H1 (cell line): ENCODE results near the gene BTBD16. TPM values are rescaled to one million over a fixed set of nuclear protein-coding genes. Genes with fewer than 3 reads are reported as not detected.

ENCODE experiments used
- KDM1A ChIP-seq: fragments of 200-600, 300-600 bp; sonication (generic); IDR thresholded peaks from 2 replicates; pipeline ENCODE4 v1.7.1; 2016; ENCODE audit warnings: mild to moderate bottlenecking, low read length, borderline replicate concordance
- polyA plus RNA-seq, 7 experiments: library from polyadenylated mRNA; depleted of rRNA in 3 of 7; stranded (reverse) in 5 of 7; unstranded in 2 of 7; fragments of >200 nt in 5 of 7; fragments of 200-250 nt in 2 of 7; gene quantifications; 1 replicate in 5 of 7; 2 replicates in 1 of 7; 4 replicates in 1 of 7; pipeline versions ENCODE4 v1.2.1 to v1.2.3, GENCODE V29; 2011 to 2013; ENCODE audit warnings: missing spikeins in 2 of 7, mixed read lengths in 2 of 7
- total RNA-seq: library from RNA; stranded (reverse); fragmentation: NEBNext Ultra II Directional; extraction: Animal tissue kit (Norgen Biotek cat#: 25700); gene quantifications from 2 replicates; pipeline ENCODE4 v1.2.1, GENCODE V29; 2021

BTBD16 gene
- total and polyA plus RNA-seq, 2 of the 8 experiments (the other 6 are each of a cell fraction or from before 2014, with no cell fraction given) = 0.05 TPM; not detected in 1

GRCh38 chr10:122221958-122222357 is 49.1 kb upstream of the BTBD16 start (continued):
- no peak for TF ChIP-seq KDM1A
